HepG2 (cell line): ENCODE measurements around the gene SLC39A1.
"Not testable (repeated sequence)": the region's sequence is repeated elsewhere in the genome, so short reads cannot be mapped to it uniquely, and the experiment has no call there.

Experiments
- ETV5 ChIP-seq: IDR thresholded peaks from 2 replicates; pipeline ENCODE4 v1.6.1; 2018; ENCODE audit warnings: missing biosample characterization, missing genetic modification reagents, inconsistent platforms, borderline replicate concordance
- PRDM4 ChIP-seq: sonication (generic); formaldehyde crosslinking; IDR thresholded peaks from 2 replicates; pipeline ENCODE4 v1.9.0; 2021; ENCODE audit warnings: missing genetic modification reagents, borderline replicate concordance
- RERE ChIP-seq: IDR thresholded peaks from 2 replicates; pipeline ENCODE4 v1.6.1; 2016; ENCODE audit warnings: low read depth, missing genetic modification reagents, missing compliant biosample characterization

GRCh38 chr1:153910560-153910959 lies 52.8 kb downstream of the SLC39A1 start:
- not testable (repeated sequence) for TF ChIP-seq RERE (CRISPR knock-in tag); ETV5; PRDM4 (CRISPR knock-in tag)
